ENCODE results near the gene UBXN4.

DNA sequence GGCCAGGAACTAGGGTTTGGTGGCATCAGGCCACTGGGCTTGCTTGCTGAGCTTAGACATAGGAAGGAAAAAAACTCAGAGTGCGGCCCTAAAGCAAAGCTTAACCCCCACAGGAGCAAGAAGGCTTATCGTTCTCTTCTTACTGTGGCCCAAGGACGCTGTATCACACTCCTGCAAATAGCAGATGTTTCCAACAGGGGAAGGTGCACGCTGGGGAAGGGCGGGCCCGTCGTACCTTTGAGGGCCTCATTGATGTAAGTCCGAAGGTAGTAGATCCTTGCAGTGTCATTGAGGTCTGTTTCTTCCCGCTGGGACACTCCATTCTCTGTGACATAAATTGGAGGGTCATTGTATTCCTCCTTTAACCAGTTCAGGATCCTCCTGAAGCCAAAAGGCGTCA is 48.8 kb downstream of the UBXN4 start:
- TF ChIP-seq POLR2AphosphoS5 (IDR thresholded peaks at IDR 0.05) (no peak), POLR2A (IDR thresholded peaks at IDR 0.05) (no peak), EP300 (IDR thresholded peaks at IDR 0.05; ENCODE audit: low read depth) (no peak)
- TF ChIP-seq, protein P1, sequence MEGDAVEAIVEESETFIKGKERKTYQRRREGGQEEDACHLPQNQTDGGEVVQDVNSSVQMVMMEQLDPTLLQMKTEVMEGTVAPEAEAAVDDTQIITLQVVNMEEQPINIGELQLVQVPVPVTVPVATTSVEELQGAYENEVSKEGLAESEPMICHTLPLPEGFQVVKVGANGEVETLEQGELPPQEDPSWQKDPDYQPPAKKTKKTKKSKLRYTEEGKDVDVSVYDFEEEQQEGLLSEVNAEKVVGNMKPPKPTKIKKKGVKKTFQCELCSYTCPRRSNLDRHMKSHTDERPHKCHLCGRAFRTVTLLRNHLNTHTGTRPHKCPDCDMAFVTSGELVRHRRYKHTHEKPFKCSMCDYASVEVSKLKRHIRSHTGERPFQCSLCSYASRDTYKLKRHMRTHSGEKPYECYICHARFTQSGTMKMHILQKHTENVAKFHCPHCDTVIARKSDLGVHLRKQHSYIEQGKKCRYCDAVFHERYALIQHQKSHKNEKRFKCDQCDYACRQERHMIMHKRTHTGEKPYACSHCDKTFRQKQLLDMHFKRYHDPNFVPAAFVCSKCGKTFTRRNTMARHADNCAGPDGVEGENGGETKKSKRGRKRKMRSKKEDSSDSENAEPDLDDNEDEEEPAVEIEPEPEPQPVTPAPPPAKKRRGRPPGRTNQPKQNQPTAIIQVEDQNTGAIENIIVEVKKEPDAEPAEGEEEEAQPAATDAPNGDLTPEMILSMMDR (IDR thresholded peaks at IDR 0.05) = no peak
